Lower leg skin (tissue), 4 donors: ENCODE measurements around the gene SIK3. TPM values are rescaled to one million over a fixed set of nuclear protein-coding genes. Genes with fewer than 3 reads are reported as not detected.

ENCODE experiments used
- DNase-seq, 2 donors: peaks; one replicate each; pipeline ENCODE4 v3.0.0-alpha.2; 2019; ENCODE audit warnings: low spot score in 2 of 2
- H3K4me3 ChIP-seq: fragments of 200-600 bp; sonication (generic); 2 replicates; pipeline ENCODE4 v1.5.1; 2017; ENCODE audit warnings: mild to moderate bottlenecking, low read depth; ENCODE audit not compliant: poor library complexity, severe bottlenecking
- POLR2A ChIP-seq, 2 donors: fragments of 450-650 bp; IDR thresholded peaks; one replicate each; pipeline ENCODE4 v1.6.1; 2016 to 2017; ENCODE audit warnings: antibody characterized with exemption in 2 of 2, mild to moderate bottlenecking in 1 of 2, moderate library complexity in 1 of 2
- WGBS, 2 donors: methylation state at CpG; one replicate each; pipeline ENCODE4 v1.1.5; 2018; 5-methylcytosine and 5-hydroxymethylcytosine counted together
- intact Hi-C: fragments of 100-400 bp; cut with DNase I; formaldehyde crosslinking; loops from one replicate; pipeline ENCODE4 v1.15.0; 2023; ENCODE audit warnings: low total_unique reads
- total RNA-seq, 4 donors: library from RNA; depleted of rRNA; stranded (reverse); fragments of >200 nt; gene quantifications; one replicate each; pipeline ENCODE4 v1.1.0, GENCODE V29; 2016
- TF ChIP-seq, protein P1 (sequence below), 3 donors: fragments of 450-650 bp; IDR thresholded peaks; one replicate each; pipeline ENCODE4 v1.5.1; 2016; ENCODE audit warnings: antibody characterized with exemption in 3 of 3, mild to moderate bottlenecking in 3 of 3, moderate library complexity in 2 of 3

The SIK3 gene
- total RNA-seq, 4 donors from 2014 or later, result 26.7 to 37.5 (median 30.1) TPM

GRCh38 chr11:116893437-116893836 lies 204.8 kb downstream of the SIK3 start:
- no peak overlapping the region for H3K4me3 ChIP-seq
- intact Hi-C loops, result no loop called here
- DNase-seq, result no peak
- no peak for TF ChIP-seq POLR2A (IDR thresholded peaks at IDR 0.05)
- TF ChIP-seq, protein P1, sequence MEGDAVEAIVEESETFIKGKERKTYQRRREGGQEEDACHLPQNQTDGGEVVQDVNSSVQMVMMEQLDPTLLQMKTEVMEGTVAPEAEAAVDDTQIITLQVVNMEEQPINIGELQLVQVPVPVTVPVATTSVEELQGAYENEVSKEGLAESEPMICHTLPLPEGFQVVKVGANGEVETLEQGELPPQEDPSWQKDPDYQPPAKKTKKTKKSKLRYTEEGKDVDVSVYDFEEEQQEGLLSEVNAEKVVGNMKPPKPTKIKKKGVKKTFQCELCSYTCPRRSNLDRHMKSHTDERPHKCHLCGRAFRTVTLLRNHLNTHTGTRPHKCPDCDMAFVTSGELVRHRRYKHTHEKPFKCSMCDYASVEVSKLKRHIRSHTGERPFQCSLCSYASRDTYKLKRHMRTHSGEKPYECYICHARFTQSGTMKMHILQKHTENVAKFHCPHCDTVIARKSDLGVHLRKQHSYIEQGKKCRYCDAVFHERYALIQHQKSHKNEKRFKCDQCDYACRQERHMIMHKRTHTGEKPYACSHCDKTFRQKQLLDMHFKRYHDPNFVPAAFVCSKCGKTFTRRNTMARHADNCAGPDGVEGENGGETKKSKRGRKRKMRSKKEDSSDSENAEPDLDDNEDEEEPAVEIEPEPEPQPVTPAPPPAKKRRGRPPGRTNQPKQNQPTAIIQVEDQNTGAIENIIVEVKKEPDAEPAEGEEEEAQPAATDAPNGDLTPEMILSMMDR (IDR thresholded peaks at IDR 0.05), result no peak
- WGBS, 2 donors, result 88 to 97% methylated on average over 3 of the region's 3 CpGs

DNA sequence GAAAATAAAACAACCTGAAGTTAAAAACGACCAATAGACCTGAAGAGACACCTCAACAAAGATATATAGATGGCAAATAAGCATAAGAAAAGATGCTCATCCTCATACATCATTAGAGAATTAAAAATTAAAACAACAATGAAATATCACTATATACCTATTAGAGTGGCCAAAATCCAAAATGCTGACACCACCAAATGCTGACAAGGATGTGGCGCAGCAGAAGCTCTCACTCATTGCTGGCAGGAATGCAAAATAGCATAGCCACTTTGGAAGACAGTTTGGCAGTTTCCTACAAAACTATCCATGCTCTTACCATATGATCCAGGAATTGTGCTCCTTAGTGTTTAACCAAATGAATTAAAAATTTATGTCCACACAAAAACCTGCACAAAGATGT lies 205.9 kb downstream of the SIK3 start:
- 90 to 97% methylated on average over 2 of the region's 2 CpGs for WGBS, 2 donors
- H3K4me3 ChIP-seq, result no peak overlapping the region
- DNase-seq, result no peak
- intact Hi-C loops, result no loop called here
- TF ChIP-seq POLR2A (IDR thresholded peaks at IDR 0.05), result no peak
- TF ChIP-seq, protein P1 (IDR thresholded peaks at IDR 0.05), result no peak

DNA sequence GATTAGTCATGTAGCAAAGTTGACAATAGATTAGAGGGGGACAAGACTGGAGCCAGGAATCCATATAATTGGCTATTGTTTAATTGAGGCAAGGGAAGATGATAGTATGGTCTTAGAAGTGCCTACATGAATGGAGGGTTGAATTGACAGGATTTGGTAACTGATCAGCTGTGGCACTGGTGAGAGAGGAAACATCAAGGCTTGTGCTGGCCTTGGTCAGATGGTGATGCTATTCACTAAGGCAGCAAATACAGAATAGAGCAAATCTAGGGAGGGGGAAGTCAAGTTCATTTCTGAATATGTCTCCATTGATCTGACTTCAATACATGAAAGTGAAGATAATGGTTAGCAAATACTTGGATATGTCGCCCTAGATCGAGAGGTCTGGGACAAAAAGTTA lies 206.5 kb downstream of the SIK3 start:
- 93 to 96% methylated on average over 2 of the region's 2 CpGs for WGBS, 2 donors
- H3K4me3 ChIP-seq, result no peak overlapping the region
- TF ChIP-seq, protein P1 (IDR thresholded peaks at IDR 0.05), result no peak
- TF ChIP-seq POLR2A (IDR thresholded peaks at IDR 0.05), result no peak
- no peak for DNase-seq
- intact Hi-C loops, result no loop called here

DNA sequence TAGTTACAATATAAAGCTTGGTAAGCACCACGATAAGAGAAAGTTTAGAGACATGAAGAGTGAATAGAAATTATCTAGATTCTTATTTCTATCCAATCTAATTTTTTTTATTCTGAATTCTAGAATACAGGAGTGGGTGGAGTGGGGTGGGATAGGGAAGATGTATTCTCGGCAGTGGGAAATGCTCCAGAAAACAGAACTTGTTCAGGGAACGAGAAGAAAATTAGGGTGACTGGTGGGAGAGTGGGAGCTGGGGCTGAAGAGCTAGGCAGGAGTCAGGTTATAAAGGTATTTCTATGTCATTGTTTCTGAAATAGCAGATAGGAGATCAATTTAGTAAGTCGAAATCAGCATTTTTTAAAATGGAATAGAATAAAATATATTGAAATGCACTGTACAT lies 207.6 kb downstream of the SIK3 start:
- TF ChIP-seq, protein P1 (IDR thresholded peaks at IDR 0.05), result no peak
- no peak for TF ChIP-seq POLR2A (IDR thresholded peaks at IDR 0.05)
- 93 to 94% methylated on average over 4 of the region's 4 CpGs for WGBS, 2 donors
- no peak overlapping the region for H3K4me3 ChIP-seq
- DNase-seq, result no peak
- intact Hi-C loops, result no loop called here

- 86 to 90% methylated on average over 2 of the region's 2 CpGs for WGBS, 2 donors
- no peak overlapping the region for H3K4me3 ChIP-seq
- no peak for DNase-seq
- intact Hi-C loops, result no loop called here
- TF ChIP-seq, protein P1 (IDR thresholded peaks at IDR 0.05), result no peak
- no peak for TF ChIP-seq POLR2A (IDR thresholded peaks at IDR 0.05)
Measured at GRCh38 chr11:116890193-116890592, 208.0 kb downstream of the SIK3 start.

DNA sequence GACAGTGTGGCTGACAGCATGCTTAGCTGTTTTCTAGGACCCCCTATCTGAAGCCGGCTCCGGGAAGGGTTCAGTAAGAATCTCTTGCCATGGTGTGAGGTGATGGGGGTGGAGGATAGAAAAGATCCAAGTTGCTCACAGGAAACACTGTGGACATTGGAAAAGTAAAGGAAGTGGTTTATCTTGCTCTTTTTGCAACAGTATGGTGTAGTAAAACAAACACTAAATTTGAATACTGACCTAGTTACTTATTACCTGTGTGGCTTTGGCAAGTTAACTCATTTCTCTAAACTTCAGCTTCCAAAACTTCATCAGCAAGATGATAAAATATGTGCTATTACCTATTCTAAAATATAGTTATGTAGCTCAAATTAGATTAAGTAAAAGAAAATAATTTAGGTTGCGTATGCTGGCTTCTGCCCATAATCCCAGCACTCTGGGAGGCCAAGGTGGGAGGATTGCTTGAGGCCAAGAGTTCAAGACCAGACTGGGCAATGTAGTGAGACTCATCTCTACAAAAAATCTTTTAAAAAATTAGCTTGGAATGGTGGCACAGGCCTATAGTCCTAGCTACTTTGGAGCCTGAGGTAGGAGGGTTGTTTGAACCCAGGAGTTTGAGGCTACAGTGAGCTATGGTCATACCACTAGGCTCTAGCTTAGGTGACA lies 209.2 kb downstream of the SIK3 start:
- WGBS, 2 donors, result 80 to 95% methylated on average over 3 of the region's 3 CpGs
- TF ChIP-seq POLR2A (IDR thresholded peaks at IDR 0.05), result no peak
- intact Hi-C loops, result no loop called here
- no peak overlapping the region for H3K4me3 ChIP-seq
- no peak for DNase-seq
